LNCAP (cell line): ENCODE data around the gene CMSS1.

Experiments
- TF ChIP-seq, protein P1 (sequence below): fragments of 450-650 bp; IDR thresholded peaks from 2 replicates; pipeline ENCODE4 v1.5.1; 2017; ENCODE audit warnings: mild to moderate bottlenecking

CMSS1 gene

DNA sequence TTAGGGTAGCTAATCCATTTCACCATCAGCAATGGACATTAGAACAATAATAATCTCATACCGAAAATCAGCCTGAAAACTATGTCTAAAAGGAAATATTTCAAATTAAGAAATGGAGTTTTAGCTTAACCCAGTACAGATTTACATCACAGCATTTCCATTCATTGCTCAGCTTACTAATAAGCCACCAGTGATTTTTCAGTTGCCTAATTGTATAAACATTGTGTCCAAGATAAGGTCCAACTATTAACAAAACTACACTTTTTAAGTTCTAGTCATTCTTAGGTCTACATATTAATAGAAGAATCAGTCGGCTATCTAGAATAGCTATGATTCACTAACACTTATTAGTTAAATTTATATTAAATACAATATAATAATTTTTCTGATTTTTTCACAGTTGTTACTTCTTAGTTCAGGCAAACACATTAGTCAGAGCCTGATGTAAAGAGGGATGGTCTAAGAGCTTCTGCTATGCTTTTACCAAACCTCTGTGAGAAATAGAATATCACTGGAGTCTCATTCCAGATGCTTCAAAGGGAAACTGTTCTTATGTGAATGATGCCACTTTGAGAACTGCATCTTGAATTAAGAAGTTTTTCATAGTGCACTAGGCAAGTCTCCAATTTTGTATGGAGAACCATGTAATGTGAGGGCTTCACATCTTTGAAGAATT, 74.1 kb downstream of the CMSS1 start:
- TF ChIP-seq, protein P1, sequence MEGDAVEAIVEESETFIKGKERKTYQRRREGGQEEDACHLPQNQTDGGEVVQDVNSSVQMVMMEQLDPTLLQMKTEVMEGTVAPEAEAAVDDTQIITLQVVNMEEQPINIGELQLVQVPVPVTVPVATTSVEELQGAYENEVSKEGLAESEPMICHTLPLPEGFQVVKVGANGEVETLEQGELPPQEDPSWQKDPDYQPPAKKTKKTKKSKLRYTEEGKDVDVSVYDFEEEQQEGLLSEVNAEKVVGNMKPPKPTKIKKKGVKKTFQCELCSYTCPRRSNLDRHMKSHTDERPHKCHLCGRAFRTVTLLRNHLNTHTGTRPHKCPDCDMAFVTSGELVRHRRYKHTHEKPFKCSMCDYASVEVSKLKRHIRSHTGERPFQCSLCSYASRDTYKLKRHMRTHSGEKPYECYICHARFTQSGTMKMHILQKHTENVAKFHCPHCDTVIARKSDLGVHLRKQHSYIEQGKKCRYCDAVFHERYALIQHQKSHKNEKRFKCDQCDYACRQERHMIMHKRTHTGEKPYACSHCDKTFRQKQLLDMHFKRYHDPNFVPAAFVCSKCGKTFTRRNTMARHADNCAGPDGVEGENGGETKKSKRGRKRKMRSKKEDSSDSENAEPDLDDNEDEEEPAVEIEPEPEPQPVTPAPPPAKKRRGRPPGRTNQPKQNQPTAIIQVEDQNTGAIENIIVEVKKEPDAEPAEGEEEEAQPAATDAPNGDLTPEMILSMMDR = no peak

DNA sequence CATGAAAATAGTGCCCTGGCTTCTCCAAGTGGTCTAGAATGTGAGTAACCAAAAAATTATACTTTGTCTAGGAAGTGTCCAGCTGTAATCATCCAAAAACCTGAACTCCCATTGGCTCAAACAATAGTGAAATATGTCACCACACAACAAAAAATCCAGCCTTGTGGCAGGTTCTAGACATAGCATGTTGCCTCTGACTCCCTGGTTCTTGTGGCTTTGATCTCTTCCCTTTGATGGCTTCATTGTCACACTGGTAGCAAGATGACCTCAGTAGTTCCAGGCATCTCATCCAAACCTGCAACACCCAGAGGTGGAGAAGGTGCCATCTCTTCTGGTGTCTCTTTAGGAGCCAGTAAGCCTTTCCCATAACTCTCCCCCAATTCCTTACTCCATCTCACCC, 74.7 kb downstream of the CMSS1 start:
- TF ChIP-seq, protein P1 = no peak

DNA sequence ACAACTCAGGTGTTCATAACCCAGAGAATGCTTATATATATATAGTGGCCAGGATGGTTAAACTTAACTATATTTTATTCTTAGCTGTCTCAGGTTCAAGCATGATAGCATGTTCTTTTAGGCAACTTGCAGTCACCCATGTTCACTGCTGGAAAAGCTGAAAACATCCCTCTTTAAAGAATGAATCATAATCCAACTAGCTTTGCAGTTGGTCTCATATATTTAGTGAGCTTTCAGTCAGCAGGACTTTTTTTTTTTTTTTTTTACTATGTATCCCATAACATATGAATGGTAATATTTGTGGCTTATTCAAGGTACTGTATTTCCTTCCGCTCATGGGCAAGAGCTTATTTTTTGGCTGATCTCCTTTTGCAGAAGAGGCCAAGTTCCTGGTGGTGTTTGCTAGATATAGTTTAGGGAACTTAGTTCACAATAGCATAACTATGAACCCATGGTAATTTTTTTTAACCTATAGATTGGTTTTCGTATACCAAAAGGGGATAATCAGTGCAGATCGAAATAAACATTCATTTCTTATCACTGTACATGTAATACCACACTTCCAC, 77.6 kb downstream of the CMSS1 start:
- TF ChIP-seq, protein P1 = no peak

DNA sequence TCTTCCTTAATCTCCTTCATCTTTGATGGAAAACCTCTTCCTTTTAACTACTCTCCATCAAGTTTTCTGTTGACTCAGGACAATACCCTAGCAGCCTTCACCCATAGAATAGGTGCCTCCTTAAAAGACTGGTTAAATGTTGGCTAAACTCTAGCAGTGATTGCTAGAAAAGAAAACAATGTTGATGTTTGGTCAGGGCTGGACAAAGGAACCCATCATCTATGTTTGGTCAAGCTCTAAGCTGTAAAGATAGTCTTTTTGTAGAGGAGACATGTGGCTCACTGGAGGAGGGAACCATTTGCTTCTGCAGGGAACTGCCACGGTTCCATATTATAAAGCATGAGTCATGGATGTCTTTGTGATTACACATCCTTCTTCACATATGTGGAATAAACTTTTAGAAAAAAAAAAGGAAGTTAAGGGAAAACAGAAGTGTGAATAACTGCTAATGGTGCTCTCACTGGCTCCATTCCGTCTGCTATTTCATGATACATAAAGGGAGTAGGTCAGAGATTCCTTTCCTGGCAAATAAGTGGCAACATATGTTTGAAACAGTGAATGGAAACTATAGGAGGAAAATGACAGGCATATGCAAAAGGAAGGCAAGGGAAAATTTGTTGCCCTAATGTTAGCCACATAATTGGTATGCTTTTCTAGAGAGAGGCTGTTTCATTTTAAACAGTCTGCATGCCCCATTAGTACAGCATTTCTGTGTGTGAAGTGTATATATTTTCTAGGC, 78.2 kb downstream of the CMSS1 start:
- TF ChIP-seq, protein P1 = no peak

DNA sequence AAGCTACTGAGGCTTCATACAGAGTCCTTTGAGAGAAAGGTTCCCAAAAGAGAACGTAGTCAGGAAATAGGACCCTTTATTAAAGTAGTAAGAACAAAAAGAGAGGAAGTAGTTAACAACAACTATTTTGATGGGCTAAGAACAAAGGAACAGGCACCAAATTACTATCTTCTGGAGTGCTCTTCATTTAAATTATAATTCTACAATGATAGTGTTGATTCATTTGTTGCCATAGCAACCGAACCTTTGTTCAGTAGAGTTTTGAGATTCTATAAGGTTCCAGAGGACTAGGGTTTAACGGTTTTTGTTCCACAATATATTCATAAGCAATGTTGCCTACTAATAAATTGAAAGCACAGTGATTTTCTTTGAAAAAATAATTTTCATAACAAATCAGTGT, 78.8 kb downstream of the CMSS1 start:
- TF ChIP-seq, protein P1 = no peak

DNA sequence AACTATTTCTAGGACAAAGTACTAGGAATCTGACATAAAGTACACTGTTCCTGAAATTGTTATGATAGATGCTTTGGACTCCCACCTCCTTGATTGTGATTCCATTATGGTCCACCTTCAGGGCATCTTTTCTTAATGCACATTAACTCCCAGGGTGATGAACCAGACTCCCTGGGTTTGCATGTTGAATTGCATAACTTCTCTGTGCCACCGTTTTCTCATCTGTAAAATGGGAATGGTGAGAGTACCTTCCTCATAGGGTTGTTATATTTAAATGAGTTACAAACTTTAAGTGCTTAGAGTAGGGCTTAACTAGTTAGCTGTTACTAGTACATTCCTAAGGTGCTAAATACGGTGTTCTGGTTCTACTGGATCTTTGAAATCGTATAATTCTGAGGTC, 81.9 kb downstream of the CMSS1 start:
- TF ChIP-seq, protein P1 = no peak

DNA sequence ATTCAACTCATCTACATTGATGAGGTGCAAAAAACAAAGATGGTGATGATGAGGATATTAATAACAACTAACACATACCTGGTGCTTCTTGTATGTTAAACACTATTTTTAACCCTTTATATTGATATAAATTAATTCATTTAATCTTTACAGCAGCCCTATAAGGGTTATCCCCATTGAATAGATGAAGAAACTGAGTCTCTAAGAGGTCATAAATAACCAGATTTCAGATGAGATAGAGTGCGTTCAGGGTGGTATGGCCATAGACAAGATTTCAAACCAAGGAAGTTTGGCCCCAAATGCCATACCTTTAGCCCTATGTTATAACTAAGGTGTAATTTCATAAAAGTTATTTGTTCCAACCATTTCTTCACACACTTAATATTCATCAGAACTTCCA, 82.6 kb downstream of the CMSS1 start:
- TF ChIP-seq, protein P1 = no peak
